GM12878 (cell line): ENCODE measurements around the gene RNASE12. TPM values are rescaled to one million over a fixed set of nuclear protein-coding genes. Genes with fewer than 3 reads are reported as not detected.

ENCODE experiments used
- BACH1 ChIP-seq: fragments of 450-650 bp; IDR thresholded peaks from 2 replicates; pipeline ENCODE4 v1.6.1; 2017; ENCODE audit warnings: mild to moderate bottlenecking, borderline replicate concordance
- BCLAF1 ChIP-seq: fragments of 450-650 bp; IDR thresholded peaks from 2 replicates; pipeline ENCODE4 v1.6.1; 2017; ENCODE audit warnings: antibody characterized with exemption, mild to moderate bottlenecking, moderate library complexity
- BHLHE40 ChIP-seq, 2 experiments: fragments of 450-650 bp in 1 of 2; IDR thresholded peaks; 2 replicates each; pipeline ENCODE4 v1.6.1; 2011 to 2017; ENCODE audit warnings: low read depth in 2 of 2, borderline replicate concordance in 1 of 2, improper control_type of control experiment in 1 of 2, low read length in 1 of 2, mild to moderate bottlenecking in 1 of 2
- BRCA1 ChIP-seq: IDR thresholded peaks from 2 replicates; pipeline ENCODE4 v1.6.1; 2011; ENCODE audit warnings: low read depth, low read length, improper control_type of control experiment
- EGR1 ChIP-seq, 2 experiments: IDR thresholded peaks; 1 replicate in 1 of 2; 2 replicates in 1 of 2; pipeline ENCODE4 v1.6.1; 2011 to 2012; ENCODE audit warnings: low read depth in 2 of 2, low read length in 2 of 2, borderline replicate concordance in 1 of 2, mild to moderate bottlenecking in 1 of 2, moderate library complexity in 1 of 2
- IKZF2 ChIP-seq, 2 experiments: fragments of 450-650 bp; IDR thresholded peaks; 2 replicates each; pipeline ENCODE4 v1.6.1; 2017; ENCODE audit warnings: mild to moderate bottlenecking in 2 of 2, moderate library complexity in 2 of 2
- IRF4 ChIP-seq: IDR thresholded peaks from 2 replicates; pipeline ENCODE4 v1.6.1; 2011; ENCODE audit warnings: low read depth, low read length
- MTA2 ChIP-seq: fragments of 450-650 bp; IDR thresholded peaks from 2 replicates; pipeline ENCODE4 v1.6.1; 2016; ENCODE audit warnings: low read depth, mild to moderate bottlenecking, moderate library complexity
- MTA3 ChIP-seq: IDR thresholded peaks from 2 replicates; pipeline ENCODE4 v1.6.1; 2012; ENCODE audit warnings: low read length, inconsistent platforms, borderline replicate concordance
- PBX3 ChIP-seq: IDR thresholded peaks from 2 replicates; pipeline ENCODE4 v1.6.1; 2011; ENCODE audit warnings: mild to moderate bottlenecking, low read depth, low read length, moderate library complexity; ENCODE audit not compliant: insufficient replicate concordance
- POLR2AphosphoS5 ChIP-seq: IDR thresholded peaks from 2 replicates; pipeline ENCODE4 v1.6.1; 2011; ENCODE audit warnings: mild to moderate bottlenecking, low read length, inconsistent platforms
- RELA ChIP-seq: fragments of 450-650 bp; IDR thresholded peaks from 2 replicates; pipeline ENCODE4 v1.8.0; 2014; ENCODE audit warnings: borderline replicate concordance; ENCODE audit not compliant: partially characterized antibody
- TBL1XR1 ChIP-seq: IDR thresholded peaks from 2 replicates; pipeline ENCODE4 v1.6.1; 2012; ENCODE audit warnings: low read depth, low read length, improper control_type of control experiment
- ZBTB40 ChIP-seq: fragments of 450-650 bp; IDR thresholded peaks from 2 replicates; pipeline ENCODE4 v1.6.1; 2016; ENCODE audit warnings: mild to moderate bottlenecking, moderate library complexity, borderline replicate concordance
- ZNF622 ChIP-seq: fragments of 450-650 bp; IDR thresholded peaks from 2 replicates; pipeline ENCODE4 v1.6.1; 2017; ENCODE audit warnings: mild to moderate bottlenecking, inconsistent platforms
- ZNF687 ChIP-seq: fragments of 450-650 bp; IDR thresholded peaks from 2 replicates; pipeline ENCODE4 v1.6.1; 2017; ENCODE audit warnings: mild to moderate bottlenecking, moderate library complexity
- polyA plus RNA-seq, 11 experiments: library from polyadenylated mRNA; depleted of rRNA in 4 of 11; unstranded in 6 of 11; stranded (reverse) in 5 of 11; fragments of >200 nt; fragmentation: Nextera tagmentation in 4 of 11; fragmentation: Illumina TruSeq in 1 of 11; extraction: Ambion mirVana in 4 of 11; extraction: Trizol in 1 of 11; gene quantifications; 1 replicate in 1 of 11; 2 replicates in 10 of 11; pipeline versions ENCODE4 v1.2.1 to v1.2.3, GENCODE V29; 2011 to 2016; ENCODE audit warnings: inconsistent platforms in 2 of 11, missing spikeins in 2 of 11, low read depth in 1 of 11
- total RNA-seq, 4 experiments: library from RNA; depleted of rRNA in 3 of 4; stranded (reverse); fragments of >200 nt in 3 of 4; fragmentation: Illumina TruSeq in 1 of 4; extraction: Trizol in 1 of 4; gene quantifications; 2 replicates each; pipeline versions ENCODE4 v1.2.1 to v1.2.3, GENCODE V29; 2013 to 2021

Gene RNASE12
- total and polyA plus RNA-seq, 10 of the 15 experiments (the other 5 are each of a cell fraction or from before 2014, with no cell fraction given) = not detected

- TF ChIP-seq BACH1 (no peak), IRF4 (no peak), ZNF622 (no peak), MTA2 (0 out of 2 replicates have a peak, but pooled peaks have one; percentile 2), BRCA1 (no peak), PBX3 (no peak), ZBTB40 (peak; percentile 78), ZNF687 (no peak), TBL1XR1 (no peak), POLR2AphosphoS5 (no peak), RELA (peak; percentile 34), EGR1 (IDR thresholded peaks at IDR 0.05; ENCODE audit: borderline replicate concordance in 1 of 2, low read depth in 2 of 2, low read length in 2 of 2) (no peak), BHLHE40 (IDR thresholded peaks at IDR 0.05; ENCODE audit: borderline replicate concordance in 1 of 2, low read depth in 2 of 2, low read length in 1 of 2) (no peak), MTA3 (no peak), IKZF2 (IDR thresholded peaks at IDR 0.05) (no peak), BCLAF1 (no peak)
Observed at GRCh38 chr14:20631023-20631879, 40.1 kb upstream of the RNASE12 start (continued).
